ENCODE data around the gene TSR3.

Gene TSR3

DNA sequence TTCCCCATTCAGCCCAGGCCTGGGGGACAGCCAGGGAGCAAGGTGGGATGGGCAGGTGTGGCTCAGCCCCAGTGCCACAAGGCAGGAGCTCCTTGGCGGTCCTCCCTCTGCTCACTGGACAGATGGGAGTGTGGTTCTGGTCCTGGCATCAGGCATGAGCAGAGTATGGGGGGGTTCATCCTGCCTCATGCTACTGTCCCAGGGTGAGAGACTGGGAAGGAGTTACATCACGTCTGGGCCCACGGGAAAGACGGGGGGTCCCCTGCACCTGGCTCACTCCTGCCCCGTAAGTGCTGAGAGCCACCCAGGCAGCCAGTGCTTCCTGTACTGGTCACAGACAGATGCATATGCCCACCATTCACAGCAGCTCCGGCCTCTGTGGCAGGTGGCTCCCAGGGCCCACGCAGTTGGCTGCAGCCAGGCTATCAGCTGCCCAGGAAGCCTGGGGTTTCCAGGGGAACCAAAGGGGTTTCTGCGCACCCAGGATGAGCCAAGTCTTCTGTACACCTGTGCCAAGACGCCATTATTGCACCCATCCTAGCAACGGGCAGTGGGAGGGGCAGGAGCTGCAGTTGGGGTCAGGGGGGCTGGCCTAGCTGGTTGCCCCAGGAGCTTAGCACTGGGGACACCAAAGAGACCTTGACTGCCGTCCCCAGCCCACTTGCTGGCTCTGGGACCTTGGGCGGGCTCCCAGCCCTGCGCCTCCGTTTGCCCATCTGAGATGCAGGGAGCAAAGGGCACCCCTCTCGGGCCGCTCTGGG lies 16.3 kb downstream of the TSR3 start:
- TF ChIP-seq SIN3A (IDR thresholded peaks at IDR 0.05; ENCODE audit: borderline replicate concordance, insufficient read depth, low read length): no peak
- no peak for TF ChIP-seq FOXP2 (optimal IDR thresholded peaks at IDR 0.05; ENCODE audit: borderline replicate concordance, extremely low read depth, extremely low read length, insufficient read depth)
- TF ChIP-seq, protein P1, sequence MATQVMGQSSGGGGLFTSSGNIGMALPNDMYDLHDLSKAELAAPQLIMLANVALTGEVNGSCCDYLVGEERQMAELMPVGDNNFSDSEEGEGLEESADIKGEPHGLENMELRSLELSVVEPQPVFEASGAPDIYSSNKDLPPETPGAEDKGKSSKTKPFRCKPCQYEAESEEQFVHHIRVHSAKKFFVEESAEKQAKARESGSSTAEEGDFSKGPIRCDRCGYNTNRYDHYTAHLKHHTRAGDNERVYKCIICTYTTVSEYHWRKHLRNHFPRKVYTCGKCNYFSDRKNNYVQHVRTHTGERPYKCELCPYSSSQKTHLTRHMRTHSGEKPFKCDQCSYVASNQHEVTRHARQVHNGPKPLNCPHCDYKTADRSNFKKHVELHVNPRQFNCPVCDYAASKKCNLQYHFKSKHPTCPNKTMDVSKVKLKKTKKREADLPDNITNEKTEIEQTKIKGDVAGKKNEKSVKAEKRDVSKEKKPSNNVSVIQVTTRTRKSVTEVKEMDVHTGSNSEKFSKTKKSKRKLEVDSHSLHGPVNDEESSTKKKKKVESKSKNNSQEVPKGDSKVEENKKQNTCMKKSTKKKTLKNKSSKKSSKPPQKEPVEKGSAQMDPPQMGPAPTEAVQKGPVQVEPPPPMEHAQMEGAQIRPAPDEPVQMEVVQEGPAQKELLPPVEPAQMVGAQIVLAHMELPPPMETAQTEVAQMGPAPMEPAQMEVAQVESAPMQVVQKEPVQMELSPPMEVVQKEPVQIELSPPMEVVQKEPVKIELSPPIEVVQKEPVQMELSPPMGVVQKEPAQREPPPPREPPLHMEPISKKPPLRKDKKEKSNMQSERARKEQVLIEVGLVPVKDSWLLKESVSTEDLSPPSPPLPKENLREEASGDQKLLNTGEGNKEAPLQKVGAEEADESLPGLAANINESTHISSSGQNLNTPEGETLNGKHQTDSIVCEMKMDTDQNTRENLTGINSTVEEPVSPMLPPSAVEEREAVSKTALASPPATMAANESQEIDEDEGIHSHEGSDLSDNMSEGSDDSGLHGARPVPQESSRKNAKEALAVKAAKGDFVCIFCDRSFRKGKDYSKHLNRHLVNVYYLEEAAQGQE (IDR thresholded peaks at IDR 0.05; ENCODE audit: insufficient read depth in 1 of 2, low read depth in 2 of 2, low read length in 2 of 2): no peak

DNA sequence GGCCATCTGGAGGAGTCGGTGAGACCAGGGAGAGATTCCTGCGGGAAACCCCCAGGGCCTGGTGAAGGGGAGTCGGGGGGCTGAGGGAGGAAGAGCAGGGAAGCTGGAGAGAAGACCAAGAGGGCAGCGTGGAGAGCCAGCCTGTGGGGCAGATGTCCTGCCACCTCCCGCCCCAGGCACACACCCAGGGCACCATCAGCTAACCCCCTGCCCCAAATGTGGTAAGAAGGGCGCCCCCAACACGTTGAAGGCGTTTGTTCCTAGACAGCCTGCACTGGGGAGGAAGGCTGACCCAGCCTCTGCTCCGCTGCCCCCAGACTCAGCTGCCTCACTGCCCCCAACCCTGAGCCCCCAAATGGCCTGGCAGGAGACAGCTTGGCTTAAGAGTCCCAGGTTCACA lies 16.9 kb downstream of the TSR3 start:
- TF ChIP-seq TAF1 (IDR thresholded peaks at IDR 0.05; ENCODE audit: borderline replicate concordance, insufficient read depth, low read length) (no peak), FOXP2 (optimal IDR thresholded peaks at IDR 0.05; ENCODE audit: borderline replicate concordance, extremely low read depth, extremely low read length, insufficient read depth) (no peak), POLR2AphosphoS5 (IDR thresholded peaks at IDR 0.05; ENCODE audit: low read depth, low read length) (no peak), SIN3A (IDR thresholded peaks at IDR 0.05; ENCODE audit: borderline replicate concordance, insufficient read depth, low read length) (no peak)
- TF ChIP-seq, protein P1 (IDR thresholded peaks at IDR 0.05; ENCODE audit: insufficient read depth in 1 of 2, low read depth in 2 of 2, low read length in 2 of 2): no peak

DNA sequence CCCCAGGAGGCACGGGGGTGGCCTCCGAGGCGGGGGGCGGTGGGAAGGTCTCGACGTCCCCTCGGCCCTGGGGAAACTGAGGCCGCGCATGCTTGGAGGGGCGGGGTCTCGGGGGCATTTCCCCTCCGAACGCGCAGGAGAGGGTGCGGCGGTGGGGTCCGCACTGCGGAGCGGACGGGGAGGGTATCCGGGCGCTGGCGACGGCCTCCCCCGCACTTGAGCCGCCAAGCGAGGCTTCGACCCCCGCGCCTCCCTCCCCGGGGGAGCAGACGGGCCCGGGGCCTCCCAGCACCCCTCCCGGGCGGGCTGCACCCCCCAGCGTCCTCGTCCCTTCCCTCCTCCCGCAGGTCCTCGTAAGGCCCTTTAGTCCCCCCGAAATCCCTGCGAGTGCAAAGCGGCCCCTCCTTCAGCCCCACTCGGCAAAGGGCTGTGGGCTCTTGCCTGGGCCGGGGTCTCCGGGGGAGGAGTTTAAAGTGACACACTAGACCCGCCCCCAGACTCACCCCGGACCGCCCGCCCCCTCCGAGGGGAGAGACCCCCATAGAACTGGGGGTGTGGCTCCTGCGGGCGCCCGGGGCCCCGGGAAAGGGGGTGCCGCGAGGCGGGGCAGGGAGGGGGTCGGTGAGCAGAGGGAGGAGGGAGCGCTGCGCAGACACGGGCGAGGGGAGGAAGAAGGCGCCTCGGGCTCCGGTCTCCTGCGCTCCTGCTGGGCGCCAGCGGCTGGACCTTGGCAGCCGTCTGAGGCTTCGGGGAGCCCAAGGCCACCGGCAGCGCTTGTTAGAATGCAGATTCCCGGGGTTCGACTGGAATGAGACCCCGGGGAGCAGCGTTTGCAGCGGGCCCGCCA lies 17.6 kb downstream of the TSR3 start:
- no peak for TF ChIP-seq SIN3A (IDR thresholded peaks at IDR 0.05; ENCODE audit: borderline replicate concordance, insufficient read depth, low read length)
- TF ChIP-seq TAF1 (IDR thresholded peaks at IDR 0.05; ENCODE audit: borderline replicate concordance, insufficient read depth, low read length): no peak
- TF ChIP-seq, protein P1 (IDR thresholded peaks at IDR 0.05; ENCODE audit: insufficient read depth in 1 of 2, low read depth in 2 of 2, low read length in 2 of 2): no peak
- no peak for TF ChIP-seq FOXP2 (optimal IDR thresholded peaks at IDR 0.05; ENCODE audit: borderline replicate concordance, extremely low read depth, extremely low read length, insufficient read depth)
- TF ChIP-seq POLR2AphosphoS5 (IDR thresholded peaks at IDR 0.05; ENCODE audit: low read depth, low read length): no peak

DNA sequence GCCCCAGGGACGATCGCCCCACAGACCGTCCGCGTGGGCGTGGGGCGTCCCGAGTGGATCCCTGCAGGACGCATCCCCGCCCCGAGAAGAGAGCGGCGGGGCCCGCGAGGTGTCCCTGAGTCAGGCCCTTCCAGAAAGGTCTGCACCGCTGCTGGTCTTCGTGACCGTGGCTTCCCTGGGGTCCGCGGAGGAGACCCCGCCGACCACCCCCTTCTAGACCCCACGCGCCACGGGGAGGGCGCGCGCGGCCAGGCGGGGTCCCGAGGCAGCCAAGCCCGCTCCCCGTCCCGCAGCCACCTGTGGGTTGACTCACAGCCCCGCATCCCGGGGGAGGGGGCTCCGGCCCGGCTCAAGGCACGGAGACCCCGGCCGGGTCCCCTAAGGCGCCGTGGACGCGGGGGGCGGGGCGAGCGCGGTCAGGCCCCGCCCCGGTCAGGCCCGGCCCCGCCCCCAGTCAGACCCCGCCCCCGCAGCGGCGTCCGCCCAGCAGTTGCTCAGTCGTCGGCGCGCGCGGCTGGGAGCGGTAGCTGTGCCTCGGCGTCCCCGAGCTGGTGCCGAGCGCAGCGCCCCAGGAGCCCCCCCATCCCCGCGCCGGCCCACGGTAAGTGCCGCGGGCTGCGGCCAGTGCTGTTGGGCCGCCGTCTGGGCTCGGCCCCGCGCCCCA lies 18.4 kb downstream of the TSR3 start, which contains the start of gene BAIAP3:
Gene BAIAP3, plus strand, starts transcription at position 497 of the 664 bp plus-strand sequence. CDS start 4,905 bp downstream, outside the sequence.
- TF ChIP-seq, protein P1 (IDR thresholded peaks at IDR 0.05; ENCODE audit: insufficient read depth in 1 of 2, low read depth in 2 of 2, low read length in 2 of 2): no peak
- TF ChIP-seq POLR2AphosphoS5 (IDR thresholded peaks at IDR 0.05; ENCODE audit: low read depth, low read length) (0 out of 2 replicates have a peak, but pooled peaks have one; percentile 43), SIN3A (IDR thresholded peaks at IDR 0.05; ENCODE audit: borderline replicate concordance, insufficient read depth, low read length) (no peak), TAF1 (IDR thresholded peaks at IDR 0.05; ENCODE audit: borderline replicate concordance, insufficient read depth, low read length) (no peak), FOXP2 (optimal IDR thresholded peaks at IDR 0.05; ENCODE audit: borderline replicate concordance, extremely low read depth, extremely low read length, insufficient read depth) (peak; percentile 21)
